Esophagus muscularis mucosa (tissue), 4 donors: ENCODE data around the gene EXD1.
A peak's percentile ranks its signal among the peaks of the same experiment; 100 is the strongest.

Experiments used
- CTCF ChIP-seq, 3 experiments: fragments of 200-600 bp in 2 of 3; fragments of 450-650 bp in 1 of 3; sonication (generic) in 2 of 3; IDR thresholded peaks; one replicate each; pipeline ENCODE4 v1.5.1; 2017 to 2019; ENCODE audit warnings: antibody characterized with exemption in 3 of 3, mild to moderate bottlenecking in 2 of 3, moderate library complexity in 1 of 3
- EP300 ChIP-seq: sonication (generic); formaldehyde crosslinking; IDR thresholded peaks from one replicate; pipeline ENCODE4 v1.6.1; 2017; ENCODE audit warnings: antibody characterized with exemption
- POLR2A ChIP-seq: fragments of 450-650 bp; IDR thresholded peaks from one replicate; pipeline ENCODE4 v1.6.1; 2017; ENCODE audit warnings: antibody characterized with exemption, moderate library complexity, mild to moderate bottlenecking, low read depth
- POLR2AphosphoS5 ChIP-seq, 2 donors: sonication (generic); formaldehyde crosslinking; IDR thresholded peaks; one replicate each; pipeline ENCODE4 v1.6.1; 2017; ENCODE audit warnings: antibody characterized with exemption in 2 of 2

GRCh38 chr15:41230650-41231421 is at the start of gene EXD1, which contains the start of gene CHP1:
- TF ChIP-seq POLR2A = peak; percentile 57
- TF ChIP-seq EP300 = no peak
- peak; percentile 87 to 96 for TF ChIP-seq POLR2AphosphoS5 (IDR thresholded peaks at IDR 0.05)
- peak; percentile 94 to 99 (median 96) for TF ChIP-seq CTCF (IDR thresholded peaks at IDR 0.05)
